Measurements from ENCODE around the gene ENDOU. TPM values are rescaled to one million over a fixed set of nuclear protein-coding genes. Genes with fewer than 3 reads are reported as not detected.
A peak's percentile ranks its signal among the peaks of the same experiment; 100 is the strongest.

The ENDOU gene
- polyA plus RNA-seq, 1 donor from 2014 or later, result not detected

DNA sequence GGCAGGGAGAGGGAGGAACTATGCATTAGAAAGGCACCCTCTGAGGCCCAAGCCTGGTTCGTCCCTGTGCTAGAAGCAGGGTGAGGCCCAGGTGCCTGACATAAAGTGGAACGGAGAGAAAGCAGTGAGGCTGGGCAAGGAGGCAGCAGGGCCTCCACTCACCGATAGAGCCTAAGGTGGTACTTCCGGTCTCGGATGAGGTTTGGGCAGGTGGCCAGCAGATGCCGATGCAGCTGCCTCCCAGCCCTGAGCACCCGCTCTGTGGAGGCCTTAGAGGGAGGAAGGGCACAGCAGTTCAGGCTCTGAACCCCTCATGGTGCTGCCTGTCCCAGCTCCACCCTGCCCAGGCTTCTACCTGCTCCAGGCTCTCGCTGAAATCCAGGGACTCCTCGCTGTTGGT, 26.3 kb upstream of the ENDOU start:
- Mint-ChIP-seq H3K27ac (no peak overlapping the region), H3K4me3 (no peak overlapping the region), H3K36me3 (no peaks in the 10 kb centered on the region), H3K4me1 (peaks cover 21 to 42% (median 41%) of the 10 kb centered on the region in 3 donors), H3K27me3 (no peaks in the 10 kb centered on the region), H3K9me3 (peaks cover 0 to 2% (median 0%) of the 10 kb centered on the region in 3 donors)

GRCh38 chr12:47750916-47751470, 25.7 kb upstream of the ENDOU start:
- Mint-ChIP-seq H3K27ac (no peak overlapping the region), H3K4me1 (peaks cover 17 to 40% (median 37%) of the 10 kb centered on the region in 3 donors), H3K36me3 (no peaks in the 10 kb centered on the region)

GRCh38 chr12:47750229-47750798, 25.0 kb upstream of the ENDOU start:
- H3K27ac Mint-ChIP-seq, result peak overlapping the region in 1 of 3 donors; percentile 20

More at GRCh38 chr12:47750916-47751470, 25.7 kb upstream of the ENDOU start:
- no peak overlapping the region for H3K4me3 Mint-ChIP-seq
- H3K9me3 Mint-ChIP-seq, result peaks cover 0 to 2% (median 0%) of the 10 kb centered on the region in 3 donors
- H3K27me3 Mint-ChIP-seq, result no peaks in the 10 kb centered on the region

GRCh38 chr12:47748899-47749298, 23.6 kb upstream of the ENDOU start:
- Mint-ChIP-seq H3K27ac (no peak overlapping the region), H3K4me1 (peaks cover 8 to 30% (median 28%) of the 10 kb centered on the region in 3 donors), H3K4me3 (peak overlapping the region in 1 of 4 donors; percentile 54), H3K36me3 (no peaks in the 10 kb centered on the region), H3K9me3 (peaks cover 0 to 2% (median 0%) of the 10 kb centered on the region in 3 donors), H3K27me3 (no peaks in the 10 kb centered on the region)

More at GRCh38 chr12:47750229-47750798, 25.0 kb upstream of the ENDOU start:
- peaks cover 10 to 37% (median 33%) of the 10 kb centered on the region in 3 donors for H3K4me1 Mint-ChIP-seq
- H3K36me3 Mint-ChIP-seq, result no peaks in the 10 kb centered on the region
- no peaks in the 10 kb centered on the region for H3K27me3 Mint-ChIP-seq
- H3K9me3 Mint-ChIP-seq, result peaks cover 0 to 2% (median 0%) of the 10 kb centered on the region in 3 donors
- H3K4me3 Mint-ChIP-seq, result no peak overlapping the region

DNA sequence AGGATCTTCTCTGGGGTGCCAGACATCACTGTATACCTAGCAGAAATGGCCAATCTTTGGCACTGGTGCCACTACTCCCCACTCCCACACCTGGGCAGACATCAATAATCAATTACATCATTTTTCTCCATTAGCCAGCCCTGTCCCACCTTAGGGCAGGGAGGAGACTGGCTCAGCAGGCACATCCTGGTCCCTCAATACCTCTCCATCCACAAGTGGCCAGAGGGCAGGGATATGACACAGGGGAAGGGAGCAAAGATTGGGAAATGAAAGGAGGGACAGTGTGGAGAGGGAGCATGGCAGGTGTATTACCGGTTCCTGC, 23.2 kb upstream of the ENDOU start:
- H3K27ac Mint-ChIP-seq, result no peak overlapping the region
- H3K27me3 Mint-ChIP-seq, result no peaks in the 10 kb centered on the region
- H3K9me3 Mint-ChIP-seq, result peaks cover 0 to 2% (median 0%) of the 10 kb centered on the region in 3 donors
- no peaks in the 10 kb centered on the region for H3K36me3 Mint-ChIP-seq
- peak overlapping the region in 1 of 4 donors; percentile 85 for H3K4me3 Mint-ChIP-seq
- peaks cover 12 to 29% (median 28%) of the 10 kb centered on the region in 3 donors for H3K4me1 Mint-ChIP-seq

GRCh38 chr12:47747596-47748506, 22.6 kb upstream of the ENDOU start:
- no peaks in the 10 kb centered on the region for H3K27me3 Mint-ChIP-seq
- no peaks in the 10 kb centered on the region for H3K36me3 Mint-ChIP-seq
- H3K9me3 Mint-ChIP-seq, result peaks cover 0 to 2% (median 0%) of the 10 kb centered on the region in 3 donors
- peaks cover 17 to 28% (median 25%) of the 10 kb centered on the region in 3 donors for H3K4me1 Mint-ChIP-seq
- peak overlapping the region in 2 of 4 donors; percentile 34 to 85 for H3K4me3 Mint-ChIP-seq
- H3K27ac Mint-ChIP-seq, result no peak overlapping the region

- H3K27me3 Mint-ChIP-seq, result no peaks in the 10 kb centered on the region
- peak overlapping the region in 1 of 3 donors; percentile 21 for H3K27ac Mint-ChIP-seq
- no peaks in the 10 kb centered on the region for H3K36me3 Mint-ChIP-seq
- peaks cover 0 to 2% (median 0%) of the 10 kb centered on the region in 3 donors for H3K9me3 Mint-ChIP-seq
- peaks cover 18 to 28% (median 24%) of the 10 kb centered on the region in 3 donors for H3K4me1 Mint-ChIP-seq
- peak overlapping the region in 1 of 4 donors; percentile 34 for H3K4me3 Mint-ChIP-seq
Observed at GRCh38 chr12:47747126-47747525, 21.8 kb upstream of the ENDOU start.

DNA sequence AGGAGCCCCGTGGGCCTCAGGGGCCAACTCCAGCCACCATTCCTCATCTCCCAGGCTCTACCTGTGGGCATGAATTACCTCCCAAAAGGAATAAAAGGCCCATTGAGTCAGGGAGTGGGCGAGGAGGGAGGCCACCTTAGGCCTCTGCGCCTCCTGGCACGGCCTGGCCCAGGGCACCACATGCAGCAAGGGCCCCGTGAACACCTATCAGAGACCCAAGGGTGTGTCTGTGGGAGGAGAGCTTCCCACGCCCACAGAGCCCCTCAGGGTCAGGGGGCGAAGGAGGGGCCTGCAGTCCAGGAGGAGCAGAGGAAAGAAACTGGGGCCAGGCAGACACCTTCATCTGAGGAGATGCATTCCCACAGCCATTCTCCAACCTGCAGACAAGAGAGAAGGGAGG, 21.2 kb upstream of the ENDOU start:
- Mint-ChIP-seq H3K27me3 (no peaks in the 10 kb centered on the region), H3K36me3 (no peaks in the 10 kb centered on the region), H3K4me1 (peaks cover 22 to 29% (median 27%) of the 10 kb centered on the region in 3 donors), H3K9me3 (peaks cover 0 to 2% (median 0%) of the 10 kb centered on the region in 3 donors), H3K27ac (no peak overlapping the region), H3K4me3 (no peak overlapping the region)

- no peak overlapping the region for H3K27ac Mint-ChIP-seq
- peaks cover 0 to 2% (median 0%) of the 10 kb centered on the region in 3 donors for H3K9me3 Mint-ChIP-seq
- peaks cover 25 to 31% (median 30%) of the 10 kb centered on the region in 3 donors for H3K4me1 Mint-ChIP-seq
- H3K27me3 Mint-ChIP-seq, result peaks cover 2% of the 10 kb centered on the region
- no peaks in the 10 kb centered on the region for H3K36me3 Mint-ChIP-seq
- H3K4me3 Mint-ChIP-seq, result peak overlapping the region in 2 of 4 donors; percentile 63 to 83
Observed at GRCh38 chr12:47746073-47746472, 20.8 kb upstream of the ENDOU start.

- peaks cover 2% of the 10 kb centered on the region for H3K27me3 Mint-ChIP-seq
- H3K4me1 Mint-ChIP-seq, result peaks cover 30 to 35% (median 34%) of the 10 kb centered on the region in 3 donors
- peaks cover 0 to 2% (median 0%) of the 10 kb centered on the region in 3 donors for H3K9me3 Mint-ChIP-seq
- H3K4me3 Mint-ChIP-seq, result peak overlapping the region in 2 of 4 donors; percentile 63 to 83
- H3K36me3 Mint-ChIP-seq, result no peaks in the 10 kb centered on the region
- no peak overlapping the region for H3K27ac Mint-ChIP-seq
Observed at GRCh38 chr12:47745485-47746041, 20.3 kb upstream of the ENDOU start.

DNA sequence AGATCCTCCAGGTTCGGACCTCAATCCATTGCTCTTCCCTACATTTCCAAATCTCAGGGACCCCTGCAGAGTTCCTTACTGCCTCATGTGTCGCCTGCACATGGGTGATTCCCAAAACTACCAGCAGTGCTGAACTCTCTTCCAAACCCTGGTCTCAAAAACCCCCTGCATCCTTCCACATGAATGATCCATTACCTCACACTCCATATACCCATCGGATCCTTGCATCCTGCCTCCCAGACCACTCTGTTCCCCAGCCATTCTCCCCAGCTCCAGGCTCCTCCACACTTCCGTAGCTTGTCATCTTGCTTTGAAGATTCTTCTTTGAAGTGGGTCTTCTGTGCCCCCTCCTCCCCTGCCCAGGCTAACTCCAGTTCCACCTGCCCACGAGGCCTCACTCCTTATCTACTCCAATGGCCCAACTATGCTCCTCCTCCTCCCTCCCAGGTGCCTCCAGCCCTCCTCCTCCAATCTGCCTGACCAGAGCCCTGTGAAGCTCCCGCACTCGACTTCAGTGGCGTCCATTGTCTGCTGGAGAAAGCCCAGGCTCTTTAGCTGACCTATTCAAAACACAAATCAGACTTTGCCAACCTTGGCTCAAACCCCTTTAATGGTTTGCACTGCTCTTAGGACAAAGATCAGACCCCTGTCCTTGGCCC, 19.6 kb upstream of the ENDOU start:
- Mint-ChIP-seq H3K27ac (no peak overlapping the region), H3K4me1 (peaks cover 31 to 40% (median 39%) of the 10 kb centered on the region in 3 donors), H3K4me3 (peak overlapping the region in 1 of 4 donors; percentile 65), H3K27me3 (peaks cover 2% of the 10 kb centered on the region), H3K36me3 (no peaks in the 10 kb centered on the region), H3K9me3 (peaks cover 0 to 2% (median 0%) of the 10 kb centered on the region in 3 donors)

DNA sequence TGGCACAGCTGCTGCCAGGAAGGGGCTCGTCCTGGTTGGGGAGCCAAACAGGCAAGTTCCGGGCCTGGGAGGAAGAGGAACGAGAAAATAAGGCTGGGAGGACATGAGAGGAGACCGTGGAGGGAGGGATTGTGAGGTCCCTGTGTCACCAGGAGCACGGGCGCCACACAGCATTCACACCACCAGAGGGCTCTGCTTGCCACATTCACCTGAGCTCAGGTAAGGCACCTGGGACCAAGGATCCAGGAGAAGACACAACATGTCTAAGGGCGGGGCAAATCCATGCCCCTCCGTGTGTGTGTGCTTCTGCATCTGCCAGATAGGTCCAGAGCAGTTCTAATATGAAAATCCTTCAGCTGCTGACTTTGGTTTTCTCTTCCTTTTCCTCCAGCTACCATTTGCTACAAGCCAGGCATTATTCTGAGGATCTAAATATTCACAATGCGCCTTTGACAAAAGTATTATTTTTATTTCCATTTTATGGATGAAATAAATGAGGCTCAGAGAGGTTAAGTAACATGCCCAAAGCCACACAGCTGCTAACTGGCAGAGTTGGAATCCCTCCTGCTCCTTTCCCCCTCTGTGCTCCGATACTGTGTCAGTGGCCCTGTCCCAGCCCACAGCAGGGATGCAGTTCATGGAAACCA, 18.8 kb upstream of the ENDOU start:
- H3K36me3 Mint-ChIP-seq, result no peaks in the 10 kb centered on the region
- H3K27ac Mint-ChIP-seq, result peak overlapping the region in 1 of 3 donors; percentile 50
- no peaks in the 10 kb centered on the region for H3K9me3 Mint-ChIP-seq
- no peak overlapping the region for H3K4me3 Mint-ChIP-seq
- peaks cover 35 to 44% (median 43%) of the 10 kb centered on the region in 3 donors for H3K4me1 Mint-ChIP-seq
- peaks cover 2% of the 10 kb centered on the region for H3K27me3 Mint-ChIP-seq

DNA sequence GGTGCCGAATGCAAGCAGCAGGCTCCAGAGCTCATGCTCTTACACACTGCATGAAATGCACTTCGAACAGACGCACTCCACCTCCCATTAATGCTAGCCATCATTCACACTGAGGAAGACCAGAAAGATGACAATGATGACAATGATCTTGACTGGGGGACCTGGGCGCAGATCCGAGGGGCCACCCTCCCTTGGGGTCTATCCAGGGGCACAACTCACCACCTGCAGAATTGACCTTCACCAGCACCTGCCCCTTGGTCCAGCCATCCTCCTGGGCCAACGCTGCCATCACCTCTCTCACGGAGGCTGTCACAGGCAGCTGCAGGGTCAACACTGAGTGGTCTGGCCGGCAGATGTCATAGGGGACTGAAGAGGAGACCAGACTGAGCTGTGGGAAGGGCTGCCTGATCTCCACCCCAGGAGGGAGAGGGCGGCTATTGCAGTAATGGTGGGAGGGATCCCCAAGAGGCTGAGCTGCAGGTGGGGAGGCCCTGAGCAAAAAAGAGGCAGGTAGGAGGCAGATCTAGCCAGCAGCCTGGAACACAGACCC, 18.1 kb upstream of the ENDOU start:
- H3K27ac Mint-ChIP-seq, result peak overlapping the region in 1 of 3 donors; percentile 50
- H3K36me3 Mint-ChIP-seq, result no peaks in the 10 kb centered on the region
- H3K27me3 Mint-ChIP-seq, result peaks cover 2% of the 10 kb centered on the region
- H3K4me1 Mint-ChIP-seq, result peaks cover 39 to 44% (median 41%) of the 10 kb centered on the region in 3 donors
- H3K9me3 Mint-ChIP-seq, result no peaks in the 10 kb centered on the region
- no peak overlapping the region for H3K4me3 Mint-ChIP-seq

Data from IgD-negative memory B cell (primary cell).